ENCODE measurements around the gene P2RX6.

Gene P2RX6

GRCh38 chr22:20986365-20986764, 28.6 kb upstream of the P2RX6 start:
- TF ChIP-seq CTCF (IDR thresholded peaks at IDR 0.05; ENCODE audit: borderline replicate concordance, control extremely low read depth, extremely low read depth, insufficient read depth, missing control alignments), result no peak
- in situ Hi-C loops (cut with MboI; ENCODE audit: low sequenced_read_pairs, unreplicated experiment), result no loop called here

GRCh38 chr22:20987375-20987774, 27.6 kb upstream of the P2RX6 start:
- TF ChIP-seq CTCF (IDR thresholded peaks at IDR 0.05; ENCODE audit: borderline replicate concordance, control extremely low read depth, extremely low read depth, insufficient read depth, missing control alignments), result no peak
- in situ Hi-C loops (cut with MboI; ENCODE audit: low sequenced_read_pairs, unreplicated experiment), result no loop called here
- no peak for DNase-seq (ENCODE audit: low spot score)

More at GRCh38 chr22:20986365-20986764, 28.6 kb upstream of the P2RX6 start:
- no peak for DNase-seq (ENCODE audit: low spot score)

- TF ChIP-seq CTCF (IDR thresholded peaks at IDR 0.05; ENCODE audit: borderline replicate concordance, control extremely low read depth, extremely low read depth, insufficient read depth, missing control alignments), result no peak
- DNase-seq (ENCODE audit: low spot score), result no peak
- in situ Hi-C loops (cut with MboI; ENCODE audit: low sequenced_read_pairs, unreplicated experiment), result no loop called here
Measured at GRCh38 chr22:20988573-20989322, 26.2 kb upstream of the P2RX6 start.

- in situ Hi-C loops (cut with MboI; ENCODE audit: low sequenced_read_pairs, unreplicated experiment), result no loop called here
- TF ChIP-seq CTCF (IDR thresholded peaks at IDR 0.05; ENCODE audit: borderline replicate concordance, control extremely low read depth, extremely low read depth, insufficient read depth, missing control alignments), result no peak
- DNase-seq (ENCODE audit: low spot score), result no peak
Measured at GRCh38 chr22:20989323-20990138, 25.4 kb upstream of the P2RX6 start.

GRCh38 chr22:20990184-20991180, 24.5 kb upstream of the P2RX6 start:
- in situ Hi-C loops (cut with MboI; ENCODE audit: low sequenced_read_pairs, unreplicated experiment), result no loop called here
- DNase-seq (ENCODE audit: low spot score), result no peak
- no peak for TF ChIP-seq CTCF (IDR thresholded peaks at IDR 0.05; ENCODE audit: borderline replicate concordance, control extremely low read depth, extremely low read depth, insufficient read depth, missing control alignments)
